Body of pancreas (tissue), 4 donors: ENCODE measurements around the gene ANXA8.

Experiments used
- CTCF ChIP-seq, 7 experiments: fragments of 450-650 bp in 4 of 7; fragments of 200-600 bp in 3 of 7; sonication (generic) in 3 of 7; IDR thresholded peaks; one replicate each; pipeline ENCODE4 v1.5.1; 2016 to 2019; ENCODE audit warnings: antibody characterized with exemption in 7 of 7
- POLR2A ChIP-seq, 3 donors: fragments of 450-650 bp; IDR thresholded peaks; one replicate each; pipeline ENCODE4 v1.6.1; 2016; ENCODE audit warnings: antibody characterized with exemption in 3 of 3, mild to moderate bottlenecking in 2 of 3

GRCh38 chr10:47458466-47459154, 25.3 kb downstream of the ANXA8 start:
- TF ChIP-seq CTCF (IDR thresholded peaks at IDR 0.05), result no peak
- TF ChIP-seq POLR2A (IDR thresholded peaks at IDR 0.05), result no peak
